HepG2 (cell line): ENCODE results near the gene CAPN8. TPM values are rescaled to one million over a fixed set of nuclear protein-coding genes. Genes with fewer than 3 reads are reported as not detected.

Experiments used
- ATF7 ChIP-seq, 2 experiments: fragments of 450-650 bp in 1 of 2; sonication (generic) in 1 of 2; formaldehyde crosslinking in 1 of 2; IDR thresholded peaks; 2 replicates each; pipeline versions ENCODE4 v1.4.0 to v1.6.1; 2016 to 2020; ENCODE audit warnings: antibody characterized with exemption in 1 of 2, mild to moderate bottlenecking in 1 of 2, missing genetic modification reagents in 1 of 2
- CTCF ChIP-seq: sonication (generic); formaldehyde crosslinking; IDR thresholded peaks from 2 replicates; pipeline ENCODE4 v1.5.0; 2020; ENCODE audit warnings: mild to moderate bottlenecking, missing genetic modification reagents, moderate library complexity
- DMAP1 ChIP-seq: IDR thresholded peaks from 2 replicates; pipeline ENCODE4 v1.6.1; 2016
- FOXA3 ChIP-seq: IDR thresholded peaks from 2 replicates; pipeline ENCODE4 v1.6.1; 2016; ENCODE audit warnings: missing genetic modification reagents, missing compliant biosample characterization
- KIAA2018 ChIP-seq: sonication (generic); formaldehyde crosslinking; IDR thresholded peaks from 2 replicates; pipeline ENCODE4 v1.5.0; 2020; ENCODE audit warnings: mild to moderate bottlenecking, missing genetic modification reagents, borderline replicate concordance
- NR2F2 ChIP-seq: IDR thresholded peaks from 2 replicates; pipeline ENCODE4 v1.6.1; 2012; ENCODE audit warnings: low read depth, inconsistent platforms, borderline replicate concordance
- POLR2G ChIP-seq: fragments of 200-400 bp; formaldehyde crosslinking; IDR thresholded peaks from 2 replicates; pipeline ENCODE4 v1.6.1; 2018; ENCODE audit warnings: mild to moderate bottlenecking, low read depth, low read length, moderate library complexity
- SALL1 ChIP-seq: sonication (generic); formaldehyde crosslinking; IDR thresholded peaks from 2 replicates; pipeline ENCODE4 v1.8.0; 2022; ENCODE audit warnings: mild to moderate bottlenecking, missing genetic modification reagents
- SMC3 ChIP-seq: IDR thresholded peaks from 2 replicates; pipeline ENCODE4 v1.6.1; 2011; ENCODE audit warnings: low read length, improper control_type of control experiment
- SNRNP70 ChIP-seq: fragments of 200-400 bp; formaldehyde crosslinking; IDR thresholded peaks from 2 replicates; pipeline ENCODE4 v1.6.1; 2017; ENCODE audit warnings: mild to moderate bottlenecking, low read depth, low read length, moderate library complexity
- SP5 ChIP-seq: IDR thresholded peaks from 2 replicates; pipeline ENCODE4 v1.6.1; 2016; ENCODE audit warnings: low read depth, borderline replicate concordance
- SRY ChIP-seq: sonication (generic); formaldehyde crosslinking; IDR thresholded peaks from 2 replicates; pipeline ENCODE4 v1.8.0; 2022; ENCODE audit warnings: mild to moderate bottlenecking, missing genetic modification reagents
- TAF15 ChIP-seq: fragments of 200-400 bp; formaldehyde crosslinking; IDR thresholded peaks from one replicate; pipeline ENCODE4 v1.6.1; 2018; ENCODE audit warnings: mild to moderate bottlenecking, low read depth, low read length; ENCODE audit not compliant: poor library complexity, severe bottlenecking
- TEAD3 ChIP-seq: optimal IDR thresholded peaks from 2 replicates; pipeline ENCODE3; 2016; ENCODE audit warnings: borderline replicate concordance
- ZNF101 ChIP-seq: sonication (generic); formaldehyde crosslinking; IDR thresholded peaks from 2 replicates; pipeline ENCODE4 v1.4.0; 2020; ENCODE audit warnings: mild to moderate bottlenecking, low read depth, missing genetic modification reagents, borderline replicate concordance
- ZNF296 ChIP-seq: sonication (generic); formaldehyde crosslinking; conservative IDR thresholded peaks from 2 replicates; pipeline ENCODE4 v1.5.0; 2020; ENCODE audit warnings: mild to moderate bottlenecking, missing genetic modification reagents
- ZNF33B ChIP-seq: sonication (generic); formaldehyde crosslinking; IDR thresholded peaks from 2 replicates; pipeline ENCODE4 v1.5.1; 2020; ENCODE audit warnings: mild to moderate bottlenecking, missing genetic modification reagents
- ZNF362 ChIP-seq: sonication (generic); formaldehyde crosslinking; IDR thresholded peaks from 2 replicates; pipeline ENCODE4 v1.4.0; 2020; ENCODE audit warnings: missing genetic modification reagents, mild to moderate bottlenecking, borderline replicate concordance
- ZNF740 ChIP-seq: sonication (generic); formaldehyde crosslinking; IDR thresholded peaks from 2 replicates; pipeline ENCODE4 v1.4.0; 2020; ENCODE audit warnings: missing genetic modification reagents
- polyA plus RNA-seq, 8 experiments: library from polyadenylated mRNA; depleted of rRNA in 3 of 8; stranded (reverse) in 7 of 8; unstranded in 1 of 8; fragments of >200 nt; fragmentation: Illumina TruSeq in 4 of 8; extraction: Trizol in 4 of 8; gene quantifications; 2 replicates each; pipeline versions ENCODE4 v1.2.1 to v1.2.3, GENCODE V29; 2011 to 2016; ENCODE audit warnings: low read depth in 4 of 8, missing spikeins in 1 of 8, mixed read lengths in 1 of 8; ENCODE audit not compliant: insufficient read depth in 1 of 8
- total RNA-seq, 5 experiments: library from RNA; depleted of rRNA; stranded (reverse); fragments of >200 nt; fragmentation: Illumina TruSeq; extraction: Trizol; gene quantifications; 2 replicates each; pipeline ENCODE4 v1.2.3, GENCODE V29; 2016; ENCODE audit warnings: low read depth in 1 of 5

CAPN8 gene
- total and polyA plus RNA-seq, 2 of the 13 experiments (the other 11 are each of a cell fraction or from before 2014, with no cell fraction given): 0.20 to 0.25 TPM

- TF ChIP-seq TAF15 (no peak), KIAA2018 (CRISPR knock-in tag) (no peak), ZNF740 (no peak), POLR2G (no peak), SALL1 (CRISPR knock-in tag) (0 out of 2 replicates have a peak, but pooled peaks have one; percentile 28), SMC3 (peak; percentile 97), ZNF296 (CRISPR knock-in tag) (no peak), SRY (CRISPR knock-in tag) (no peak), SP5 (CRISPR knock-in tag) (no peak), FOXA3 (CRISPR knock-in tag) (0 out of 2 replicates have a peak, but pooled peaks have one; percentile 13), ZNF101 (no peak), ATF7 (IDR thresholded peaks at IDR 0.05) (no peak), ATF7 (CRISPR knock-in tag; IDR thresholded peaks at IDR 0.05) (no peak), SNRNP70 (no peak), TEAD3 (CRISPR knock-in tag) (peak; percentile 33), ZNF362 (CRISPR knock-in tag) (no peak), ZNF33B (CRISPR knock-in tag) (no peak), CTCF (peak; percentile 91), DMAP1 (CRISPR knock-in tag) (no peak), NR2F2 (no peak)
These were observed 108.9 kb downstream of the CAPN8 start (continued) for GRCh38 chr1:223556414-223557129.
